OCI-LY1 (cell line): Measurements from ENCODE around the gene ZSWIM8.

ENCODE experiments used
- H2AFZ ChIP-seq: fragments of 200-600 bp; sonication (generic), shearing (Covaris generic); 2 replicates; pipeline ENCODE4 v1.6.0; 2014; ENCODE audit warnings: antibody characterized with exemption, mild to moderate bottlenecking, low read length
- H3F3A ChIP-seq: fragments of 200-600 bp; sonication (generic), shearing (Covaris generic); 2 replicates; pipeline ENCODE4 v1.6.0; 2014; ENCODE audit warnings: mild to moderate bottlenecking, antibody characterized with exemption, low read length, moderate library complexity; ENCODE audit not compliant: insufficient read depth
- H3K27ac ChIP-seq: fragments of 200-600 bp; sonication (generic); 2 replicates; pipeline ENCODE4 v1.5.1; 2014; ENCODE audit warnings: low read length, mixed run types, mild to moderate bottlenecking, low read depth; ENCODE audit not compliant: poor library complexity, severe bottlenecking
- H3K27me3 ChIP-seq: fragments of 200-600 bp; sonication (generic); 2 replicates; pipeline ENCODE4 v1.6.0; 2014; ENCODE audit warnings: antibody characterized with exemption, mild to moderate bottlenecking, low read length, moderate library complexity; ENCODE audit not compliant: insufficient read depth
- H3K36me3 ChIP-seq: fragments of 200-600 bp; sonication (generic); 2 replicates; pipeline ENCODE4 v1.6.1; 2014; ENCODE audit warnings: mild to moderate bottlenecking, antibody characterized with exemption, low read length, moderate library complexity, mixed read lengths; ENCODE audit not compliant: insufficient read depth
- H3K4me1 ChIP-seq: fragments of 200-600 bp; sonication (generic); 2 replicates; pipeline ENCODE4 v1.5.1; 2014; ENCODE audit warnings: mild to moderate bottlenecking, low read length, moderate library complexity; ENCODE audit not compliant: insufficient read depth, severe bottlenecking
- H3K4me2 ChIP-seq: fragments of 200-600 bp; sonication (generic), shearing (Covaris generic); 2 replicates; pipeline ENCODE4 v1.6.1; 2014; ENCODE audit warnings: low read length
- H3K4me3 ChIP-seq: fragments of 200-600 bp; sonication (generic); 2 replicates; pipeline ENCODE4 v1.5.1; 2014; ENCODE audit warnings: low read length, low read depth, mild to moderate bottlenecking, mixed read lengths; ENCODE audit not compliant: poor library complexity, severe bottlenecking
- H3K79me2 ChIP-seq: fragments of 200-600 bp; shearing (Covaris generic); 2 replicates; pipeline ENCODE4 v1.6.1; 2016; ENCODE audit warnings: mixed run types, low read length, mixed read lengths; ENCODE audit not compliant: insufficient read depth
- H3K9ac ChIP-seq: fragments of 200-600 bp; sonication (generic), shearing (Covaris generic); 2 replicates; pipeline ENCODE4 v1.6.1; 2014; ENCODE audit warnings: mild to moderate bottlenecking, low read length, mixed read lengths
- H3K9me2 ChIP-seq: fragments of 200-600 bp; sonication (generic), shearing (Covaris generic); 2 replicates; pipeline ENCODE4 v1.6.1; 2014; ENCODE audit warnings: low read depth, mild to moderate bottlenecking, low read length, mixed read lengths
- H3K9me3 ChIP-seq: fragments of 200-600 bp; shearing (Covaris generic); 2 replicates; pipeline ENCODE4 v1.6.1; 2014; ENCODE audit warnings: low read length, mixed read lengths
- H4K20me1 ChIP-seq: fragments of 200-600 bp; sonication (generic), shearing (Covaris generic); 2 replicates; pipeline ENCODE4 v1.6.0; 2016; ENCODE audit warnings: mild to moderate bottlenecking, low read length; ENCODE audit not compliant: insufficient read depth
- CTCF ChIP-seq: fragments of 200-600 bp; sonication (generic), shearing (Covaris generic); IDR thresholded peaks from 2 replicates; pipeline ENCODE4 v1.5.1; 2017; ENCODE audit warnings: mild to moderate bottlenecking, antibody characterized with exemption, low read length, moderate library complexity, mixed read lengths
- EZH2 ChIP-seq: fragments of 200-600 bp; sonication (generic), shearing (Covaris generic); IDR thresholded peaks from 2 replicates; pipeline ENCODE4 v1.8.0; 2017; ENCODE audit warnings: borderline replicate concordance, mixed run types, mild to moderate bottlenecking, antibody characterized with exemption, low read length, moderate library complexity, mixed read lengths

Gene ZSWIM8

GRCh38 chr10:73812657-73813056 is 27.3 kb downstream of the ZSWIM8 start:
- no peak overlapping the region for H3K4me2 ChIP-seq
- H2AFZ ChIP-seq, result no peak overlapping the region
- H3K27me3 ChIP-seq, result no peaks in the 10 kb centered on the region
- no peaks in the 10 kb centered on the region for H4K20me1 ChIP-seq
- no peaks in the 10 kb centered on the region for H3K79me2 ChIP-seq
- no peaks in the 10 kb centered on the region for H3F3A ChIP-seq
- no peak overlapping the region for H3K4me3 ChIP-seq
- H3K9ac ChIP-seq, result no peak overlapping the region
- H3K9me3 ChIP-seq, result no peaks in the 10 kb centered on the region
- H3K9me2 ChIP-seq, result no peaks in the 10 kb centered on the region
- TF ChIP-seq CTCF, result no peak
- no peak for TF ChIP-seq EZH2
- H3K4me1 ChIP-seq, result peaks cover 8% of the 10 kb centered on the region
- H3K27ac ChIP-seq, result no peak overlapping the region
- peaks cover 36% of the 10 kb centered on the region; the same call in 1 of the 2 replicates for H3K36me3 ChIP-seq

- no peak overlapping the region for H3K4me3 ChIP-seq
- no peaks in the 10 kb centered on the region for H3K9me2 ChIP-seq
- no peak for TF ChIP-seq CTCF
- TF ChIP-seq EZH2, result no peak
- H3K27ac ChIP-seq, result no peak overlapping the region
- no peak overlapping the region for H3K4me2 ChIP-seq
- H3K4me1 ChIP-seq, result peaks cover 8% of the 10 kb centered on the region
- no peaks in the 10 kb centered on the region for H3F3A ChIP-seq
- peaks cover 33% of the 10 kb centered on the region; the same call in 1 of the 2 replicates for H3K36me3 ChIP-seq
- H2AFZ ChIP-seq, result no peak overlapping the region
- H4K20me1 ChIP-seq, result no peaks in the 10 kb centered on the region
- no peaks in the 10 kb centered on the region for H3K79me2 ChIP-seq
- H3K9me3 ChIP-seq, result no peaks in the 10 kb centered on the region
- H3K9ac ChIP-seq, result no peak overlapping the region
- no peaks in the 10 kb centered on the region for H3K27me3 ChIP-seq
Measured at GRCh38 chr10:73813333-73813732, 27.9 kb downstream of the ZSWIM8 start.

GRCh38 chr10:73814276-73814895 is 29.0 kb downstream of the ZSWIM8 start:
- no peak overlapping the region for H3K27ac ChIP-seq
- TF ChIP-seq CTCF (no peak), EZH2 (no peak)

More at GRCh38 chr10:73814276-73814895, 29.0 kb downstream of the ZSWIM8 start:
- Histone ChIP-seq H3K4me1 (peaks cover 8% of the 10 kb centered on the region), H3K9me2 (no peaks in the 10 kb centered on the region), H3K36me3 (peaks cover 25% of the 10 kb centered on the region; the same call in 1 of the 2 replicates), H4K20me1 (no peaks in the 10 kb centered on the region), H2AFZ (no peak overlapping the region), H3K27me3 (no peaks in the 10 kb centered on the region), H3K4me2 (no peak overlapping the region), H3K79me2 (no peaks in the 10 kb centered on the region), H3K9me3 (no peaks in the 10 kb centered on the region), H3F3A (no peaks in the 10 kb centered on the region), H3K4me3 (no peak overlapping the region), H3K9ac (no peak overlapping the region)
